ENCODE data around the gene GPR18. TPM values are rescaled to one million over a fixed set of nuclear protein-coding genes. Genes with fewer than 3 reads are reported as not detected.
A peak's percentile ranks its signal among the peaks of the same experiment; 100 is the strongest.

The GPR18 gene
- total RNA-seq, 1 donor from 2014 or later: 0.59 TPM

- no peak overlapping the region for H3K4me3 ChIP-seq (ENCODE audit: insufficient read depth, low read depth, low read length)
- TF ChIP-seq EZH2 (IDR thresholded peaks at IDR 0.05; ENCODE audit: insufficient read depth, low read length) (no peak), CTCF (IDR thresholded peaks at IDR 0.05; ENCODE audit: insufficient read depth, low read depth, low read length) (no peak)
- H3K9me3 ChIP-seq (ENCODE audit: insufficient read depth, low read depth, low read length): no peaks in the 10 kb centered on the region
- H3K27ac Mint-ChIP-seq (ENCODE audit: unreplicated experiment): peak overlapping the region; percentile 26
- FAIRE-seq (no peak), DNase-seq (ENCODE audit: low read depth) (no peak)
- H3K4me1 ChIP-seq (ENCODE audit: insufficient read depth, low read length): no peaks in the 10 kb centered on the region
- no peaks in the 10 kb centered on the region for H3K79me2 ChIP-seq (ENCODE audit: insufficient read depth, low read length)
- no peak overlapping the region for H3K4me2 ChIP-seq (ENCODE audit: low read length)
- H3K27me3 ChIP-seq (ENCODE audit: insufficient read depth, low read length): no peaks in the 10 kb centered on the region
- no peak overlapping the region for H3K4me3 Mint-ChIP-seq (ENCODE audit: unreplicated experiment)
- H3K36me3 Mint-ChIP-seq (ENCODE audit: low read depth, unreplicated experiment): peaks cover 3% of the 10 kb centered on the region
- no peaks in the 10 kb centered on the region for H3K4me1 Mint-ChIP-seq (ENCODE audit: low read depth, unreplicated experiment)
- peaks cover 12% of the 10 kb centered on the region for H4K20me1 ChIP-seq (ENCODE audit: insufficient read depth, low read length)
- no peaks in the 10 kb centered on the region for H3K27me3 Mint-ChIP-seq (ENCODE audit: low read depth, unreplicated experiment)
- H2AFZ ChIP-seq (ENCODE audit: low read depth, low read length): no peak overlapping the region
- no peak overlapping the region for H3K9ac ChIP-seq (ENCODE audit: low read length)
- no peaks in the 10 kb centered on the region for H3K9me3 Mint-ChIP-seq (ENCODE audit: unreplicated experiment)
- no peak overlapping the region for H3K27ac ChIP-seq (ENCODE audit: low read depth, low read length)
- H3K36me3 ChIP-seq (ENCODE audit: insufficient read depth, low read length): no peaks in the 10 kb centered on the region
These were observed 9.7 kb upstream of the GPR18 start for GRCh38 chr13:99267927-99268326.

GRCh38 chr13:99266827-99267226 is 8.6 kb upstream of the GPR18 start:
- no peak overlapping the region for H2AFZ ChIP-seq (ENCODE audit: low read depth, low read length)
- no peak overlapping the region for H3K9ac ChIP-seq (ENCODE audit: low read length)
- Mint-ChIP-seq H3K4me3 (ENCODE audit: unreplicated experiment) (no peak overlapping the region), H3K27me3 (ENCODE audit: low read depth, unreplicated experiment) (no peaks in the 10 kb centered on the region), H3K36me3 (ENCODE audit: low read depth, unreplicated experiment) (peaks cover 3% of the 10 kb centered on the region), H3K9me3 (ENCODE audit: unreplicated experiment) (no peaks in the 10 kb centered on the region), H3K4me1 (ENCODE audit: low read depth, unreplicated experiment) (no peaks in the 10 kb centered on the region), H3K27ac (ENCODE audit: unreplicated experiment) (no peak overlapping the region)
- H3K4me3 ChIP-seq (ENCODE audit: insufficient read depth, low read depth, low read length): no peak overlapping the region
- H3K27me3 ChIP-seq (ENCODE audit: insufficient read depth, low read length): no peaks in the 10 kb centered on the region
- H3K9me3 ChIP-seq (ENCODE audit: insufficient read depth, low read depth, low read length): no peaks in the 10 kb centered on the region
- H3K27ac ChIP-seq (ENCODE audit: low read depth, low read length): no peak overlapping the region
- TF ChIP-seq CTCF (IDR thresholded peaks at IDR 0.05; ENCODE audit: insufficient read depth, low read depth, low read length): no peak
- no peak for TF ChIP-seq EZH2 (IDR thresholded peaks at IDR 0.05; ENCODE audit: insufficient read depth, low read length)
- no peaks in the 10 kb centered on the region for H3K79me2 ChIP-seq (ENCODE audit: insufficient read depth, low read length)
- FAIRE-seq (no peak), DNase-seq (ENCODE audit: low read depth) (no peak)
- H3K4me1 ChIP-seq (ENCODE audit: insufficient read depth, low read length): no peaks in the 10 kb centered on the region
- H3K4me2 ChIP-seq (ENCODE audit: low read length): no peak overlapping the region
- no peaks in the 10 kb centered on the region for H3K36me3 ChIP-seq (ENCODE audit: insufficient read depth, low read length)
- peaks cover 12% of the 10 kb centered on the region for H4K20me1 ChIP-seq (ENCODE audit: insufficient read depth, low read length)

GRCh38 chr13:99265821-99266426 is 7.7 kb upstream of the GPR18 start:
- no peaks in the 10 kb centered on the region for H3K9me3 Mint-ChIP-seq (ENCODE audit: unreplicated experiment)
- FAIRE-seq: peak; percentile 34
- H3K27ac Mint-ChIP-seq (ENCODE audit: unreplicated experiment): no peak overlapping the region
- H2AFZ ChIP-seq (ENCODE audit: low read depth, low read length): no peak overlapping the region
- peak; percentile 27 for DNase-seq (ENCODE audit: low read depth)
- no peaks in the 10 kb centered on the region for H3K9me3 ChIP-seq (ENCODE audit: insufficient read depth, low read depth, low read length)
- peaks cover 2% of the 10 kb centered on the region for H3K4me1 Mint-ChIP-seq (ENCODE audit: low read depth, unreplicated experiment)
- H3K36me3 Mint-ChIP-seq (ENCODE audit: low read depth, unreplicated experiment): peaks cover 3% of the 10 kb centered on the region
- no peak overlapping the region for H3K4me3 Mint-ChIP-seq (ENCODE audit: unreplicated experiment)
- H3K9ac ChIP-seq (ENCODE audit: low read length): no peak overlapping the region
- no peaks in the 10 kb centered on the region for H3K27me3 Mint-ChIP-seq (ENCODE audit: low read depth, unreplicated experiment)
- H4K20me1 ChIP-seq (ENCODE audit: insufficient read depth, low read length): peaks cover 12% of the 10 kb centered on the region
- TF ChIP-seq CTCF (IDR thresholded peaks at IDR 0.05; ENCODE audit: insufficient read depth, low read depth, low read length) (peak; percentile 56), EZH2 (IDR thresholded peaks at IDR 0.05; ENCODE audit: insufficient read depth, low read length) (no peak)
- H3K79me2 ChIP-seq (ENCODE audit: insufficient read depth, low read length): no peaks in the 10 kb centered on the region
- H3K27me3 ChIP-seq (ENCODE audit: insufficient read depth, low read length): no peaks in the 10 kb centered on the region
- no peak overlapping the region for H3K27ac ChIP-seq (ENCODE audit: low read depth, low read length)
- H3K4me3 ChIP-seq (ENCODE audit: insufficient read depth, low read depth, low read length): no peak overlapping the region
- H3K4me1 ChIP-seq (ENCODE audit: insufficient read depth, low read length): no peaks in the 10 kb centered on the region
- H3K36me3 ChIP-seq (ENCODE audit: insufficient read depth, low read length): no peaks in the 10 kb centered on the region
- no peak overlapping the region for H3K4me2 ChIP-seq (ENCODE audit: low read length)

All from astrocyte (in vitro differentiated cells and primary cell).